Mesenchymal stem cell (in vitro differentiated cells and primary cell): ENCODE measurements around the gene RCOR3.

Source experiments
- DNase-seq: peaks from one replicate; pipeline ENCODE4 v3.0.0-alpha.2; 2013
- H2AFZ ChIP-seq: one replicate; pipeline ENCODE4 v1.6.1; 2013; ENCODE audit warnings: low read depth, mild to moderate bottlenecking, control low read depth, inconsistent platforms, low read length, moderate library complexity
- H2AK5ac ChIP-seq: 2 replicates; pipeline ENCODE4 v1.6.1; 2013; ENCODE audit warnings: low read length, moderate library complexity, mild to moderate bottlenecking, inconsistent platforms; ENCODE audit not compliant: severe bottlenecking
- H2BK120ac ChIP-seq: one replicate; pipeline ENCODE4 v1.6.1; 2013; ENCODE audit warnings: low read depth, mild to moderate bottlenecking, inconsistent platforms, low read length, moderate library complexity
- H2BK12ac ChIP-seq, 2 experiments: one replicate each; pipeline ENCODE4 v1.6.1; 2013; ENCODE audit warnings: inconsistent platforms in 2 of 2, low read length in 2 of 2, mild to moderate bottlenecking in 2 of 2, moderate library complexity in 2 of 2, control low read depth in 1 of 2
- H2BK15ac ChIP-seq: one replicate; pipeline ENCODE4 v1.6.1; 2013; ENCODE audit warnings: mild to moderate bottlenecking, low read depth, inconsistent platforms; ENCODE audit not compliant: poor library complexity, severe bottlenecking
- H2BK5ac ChIP-seq: 2 replicates; pipeline ENCODE4 v1.6.1; 2013; ENCODE audit warnings: low read depth, mild to moderate bottlenecking, low read length, control low read depth, inconsistent platforms; ENCODE audit not compliant: poor library complexity, severe bottlenecking
- H3K14ac ChIP-seq, 2 experiments: one replicate each; pipeline ENCODE4 v1.6.1; 2013; ENCODE audit warnings: inconsistent platforms in 2 of 2, low read length in 2 of 2, control low read depth in 1 of 2, mild to moderate bottlenecking in 1 of 2, moderate library complexity in 1 of 2
- H3K18ac ChIP-seq, 2 experiments: one replicate each; pipeline ENCODE4 v1.6.1; 2013; ENCODE audit warnings: inconsistent platforms in 2 of 2, low read length in 2 of 2, control low read depth in 1 of 2, low read depth in 1 of 2, mild to moderate bottlenecking in 1 of 2
- H3K23ac ChIP-seq, 2 experiments: one replicate each; pipeline ENCODE4 v1.6.1; 2013; ENCODE audit warnings: inconsistent platforms in 2 of 2, low read length in 2 of 2, mild to moderate bottlenecking in 2 of 2, moderate library complexity in 2 of 2, control low read depth in 1 of 2
- H3K27ac ChIP-seq: 2 replicates; pipeline ENCODE4 v1.5.1; 2013; ENCODE audit warnings: mild to moderate bottlenecking, moderate library complexity, low read length, control low read depth, inconsistent platforms; ENCODE audit not compliant: poor library complexity, severe bottlenecking
- H3K27me3 ChIP-seq, 2 experiments: 2 replicates each; pipeline versions ENCODE4 v1.6.1 to v1.7.0; 2013; ENCODE audit warnings: low read length in 2 of 2, mild to moderate bottlenecking in 2 of 2, moderate library complexity in 2 of 2, control low read depth in 1 of 2, inconsistent platforms in 1 of 2; ENCODE audit not compliant: control insufficient read depth in 1 of 2, insufficient read depth in 1 of 2
- H3K36me3 ChIP-seq, 2 experiments: 2 replicates each; pipeline versions ENCODE4 v1.6.1 to v1.7.0; 2013; ENCODE audit warnings: low read length in 2 of 2, control low read depth in 1 of 2, inconsistent platforms in 1 of 2, low read depth in 1 of 2, mild to moderate bottlenecking in 1 of 2; ENCODE audit not compliant: insufficient read depth in 2 of 2, control insufficient read depth in 1 of 2
- H3K4ac ChIP-seq, 2 experiments: one replicate each; pipeline ENCODE4 v1.6.1; 2013; ENCODE audit warnings: inconsistent platforms in 2 of 2, low read length in 2 of 2, mild to moderate bottlenecking in 2 of 2, moderate library complexity in 2 of 2, control low read depth in 1 of 2, low read depth in 1 of 2
- H3K4me1 ChIP-seq: 2 replicates; pipeline ENCODE4 v1.6.1; 2013; ENCODE audit warnings: low read depth, low read length, control low read depth; ENCODE audit not compliant: control insufficient read depth, insufficient read depth
- H3K4me2 ChIP-seq: 2 replicates; pipeline ENCODE4 v1.6.1; 2013; ENCODE audit warnings: low read length, mild to moderate bottlenecking, inconsistent platforms; ENCODE audit not compliant: poor library complexity, severe bottlenecking
- H3K4me3 ChIP-seq, 2 experiments: 2 replicates each; pipeline versions ENCODE4 v1.5.1 to v1.7.0; 2013; ENCODE audit warnings: low read length in 2 of 2, mild to moderate bottlenecking in 2 of 2, control low read depth in 1 of 2, low read depth in 1 of 2; ENCODE audit not compliant: insufficient read depth in 1 of 2
- H3K79me1 ChIP-seq: replicated peaks from 2 replicates; pipeline ENCODE4 v1.6.1; 2013; ENCODE audit warnings: mild to moderate bottlenecking, control low read depth, low read length, inconsistent platforms; ENCODE audit not compliant: poor library complexity, severe bottlenecking
- H3K9ac ChIP-seq: 2 replicates; pipeline ENCODE4 v1.7.0; 2013; ENCODE audit warnings: mild to moderate bottlenecking, low read length, moderate library complexity
- H3K9me3 ChIP-seq: 2 replicates; pipeline ENCODE4 v1.7.0; 2013; ENCODE audit warnings: mild to moderate bottlenecking, low read length; ENCODE audit not compliant: control insufficient read depth
- H4K8ac ChIP-seq: one replicate; pipeline ENCODE4 v1.6.1; 2013; ENCODE audit warnings: inconsistent platforms, mild to moderate bottlenecking, low read length, moderate library complexity
- H4K91ac ChIP-seq: one replicate; pipeline ENCODE4 v1.6.1; 2013; ENCODE audit warnings: mild to moderate bottlenecking, low read length, inconsistent platforms
- WGBS: methylation state at CpG from one replicate; pipeline ENCODE4 v1.1.7; 2013; ENCODE audit warnings: mixed read lengths; 5-methylcytosine and 5-hydroxymethylcytosine counted together

RCOR3 gene

GRCh38 chr1:211352985-211353515, 93.9 kb downstream of the RCOR3 start:
- no peak overlapping the region for H3K18ac ChIP-seq
- H4K8ac ChIP-seq = no peak overlapping the region
- 93% methylated on average over 7 of the region's 8 CpGs for WGBS
- no peak overlapping the region for H3K23ac ChIP-seq
- no peak overlapping the region for H4K91ac ChIP-seq
- H2AK5ac ChIP-seq = no peak overlapping the region
- H3K4me3 ChIP-seq = no peak overlapping the region
- H3K79me1 ChIP-seq = peaks cover 33% of the 10 kb centered on the region
- H2BK5ac ChIP-seq = no peak overlapping the region
- H3K14ac ChIP-seq = no peak overlapping the region
- no peaks in the 10 kb centered on the region for H3K9me3 ChIP-seq
- no peak overlapping the region for H2BK12ac ChIP-seq
- H2BK15ac ChIP-seq = no peak overlapping the region
- H3K27me3 ChIP-seq = no peaks in the 10 kb centered on the region
- DNase-seq = no peak
- H3K36me3 ChIP-seq = peaks cover 0 to 20% of the 10 kb centered on the region in 2 experiments
- no peak overlapping the region for H3K4ac ChIP-seq
- H3K4me2 ChIP-seq = no peak overlapping the region
- H3K9ac ChIP-seq = no peak overlapping the region
- H3K27ac ChIP-seq = no peak overlapping the region
- peaks cover 2% of the 10 kb centered on the region for H3K4me1 ChIP-seq
- no peak overlapping the region for H2AFZ ChIP-seq
- H2BK120ac ChIP-seq = no peak overlapping the region

GRCh38 chr1:211353562-211354212, 94.5 kb downstream of the RCOR3 start:
- H3K27ac ChIP-seq = no peak overlapping the region
- 0% methylated on average over 1 of the region's 1 CpG for WGBS

GRCh38 chr1:211355873-211356272, 96.7 kb downstream of the RCOR3 start:
- no peak overlapping the region for H3K4me3 ChIP-seq
- H3K9me3 ChIP-seq = no peaks in the 10 kb centered on the region
- DNase-seq = no peak

More at GRCh38 chr1:211353562-211354212, 94.5 kb downstream of the RCOR3 start:
- Histone ChIP-seq H2BK12ac (no peak overlapping the region), H3K9me3 (no peaks in the 10 kb centered on the region), H2AFZ (no peak overlapping the region), H3K14ac (no peak overlapping the region), H4K8ac (no peak overlapping the region), H2BK5ac (no peak overlapping the region), H3K4me3 (no peak overlapping the region), H2AK5ac (no peak overlapping the region), H3K79me1 (peaks cover 33% of the 10 kb centered on the region), H3K18ac (no peak overlapping the region), H3K9ac (no peak overlapping the region), H3K4me2 (no peak overlapping the region), H3K36me3 (peaks cover 0 to 20% of the 10 kb centered on the region in 2 experiments), H4K91ac (no peak overlapping the region), H2BK120ac (no peak overlapping the region), H3K27me3 (no peaks in the 10 kb centered on the region), H2BK15ac (no peak overlapping the region), H3K4me1 (peaks cover 2% of the 10 kb centered on the region), H3K4ac (no peak overlapping the region), H3K23ac (no peak overlapping the region)
- no peak for DNase-seq

GRCh38 chr1:211356723-211357407, 97.7 kb downstream of the RCOR3 start:
- Histone ChIP-seq H3K4me3 (no peak overlapping the region), H2BK5ac (no peak overlapping the region), H2AK5ac (no peak overlapping the region), H3K79me1 (peaks cover 17% of the 10 kb centered on the region), H2BK120ac (no peak overlapping the region), H3K4me2 (no peak overlapping the region), H3K4me1 (peaks cover 5% of the 10 kb centered on the region), H2AFZ (no peak overlapping the region), H2BK15ac (no peak overlapping the region), H3K36me3 (peaks cover 16 to 23% of the 10 kb centered on the region in 2 experiments), H4K91ac (no peak overlapping the region), H3K23ac (no peak overlapping the region), H3K27ac (no peak overlapping the region), H3K14ac (no peak overlapping the region), H3K27me3 (no peaks in the 10 kb centered on the region), H2BK12ac (no peak overlapping the region), H4K8ac (no peak overlapping the region), H3K9ac (peak overlapping the region; percentile 23), H3K18ac (no peak overlapping the region), H3K4ac (no peak overlapping the region), H3K9me3 (no peaks in the 10 kb centered on the region)
- DNase-seq = no peak
- 72% methylated on average over 4 of the region's 5 CpGs for WGBS

More at GRCh38 chr1:211355873-211356272, 96.7 kb downstream of the RCOR3 start:
- Histone ChIP-seq H3K23ac (no peak overlapping the region), H2BK12ac (no peak overlapping the region), H3K4me2 (no peak overlapping the region), H3K4ac (no peak overlapping the region), H4K91ac (no peak overlapping the region), H3K14ac (no peak overlapping the region), H3K27ac (no peak overlapping the region), H2AK5ac (no peak overlapping the region), H4K8ac (no peak overlapping the region), H3K36me3 (peaks cover 10 to 23% of the 10 kb centered on the region in 2 experiments), H3K79me1 (peaks cover 21% of the 10 kb centered on the region), H3K18ac (no peak overlapping the region), H2BK5ac (no peak overlapping the region), H2BK120ac (no peak overlapping the region), H2AFZ (no peak overlapping the region), H3K4me1 (peaks cover 5% of the 10 kb centered on the region), H2BK15ac (no peak overlapping the region), H3K27me3 (no peaks in the 10 kb centered on the region), H3K9ac (no peak overlapping the region)
- WGBS = 100% methylated on average over 4 of the region's 4 CpGs
